ENCODE data around the gene PDE7B. TPM values are rescaled to one million over a fixed set of nuclear protein-coding genes. Genes with fewer than 3 reads are reported as not detected.

The PDE7B gene
- polyA plus RNA-seq, 1 donor (not counting 4 experiments of a cell fraction or from before 2014, with no cell fraction given), result 0.01 TPM

- Histone ChIP-seq H3K9me3 (ENCODE audit: control insufficient read depth, low read depth, low read length) (no peaks in the 10 kb centered on the region), H3K79me2 (ENCODE audit: control insufficient read depth, insufficient read depth, low read length) (no peaks in the 10 kb centered on the region), H2AFZ (ENCODE audit: control insufficient read depth, low read length) (no peak overlapping the region), H3K9me1 (ENCODE audit: control insufficient read depth, extremely low read depth, insufficient read depth, low read length) (no peaks in the 10 kb centered on the region), H3K4me2 (ENCODE audit: control insufficient read depth, extremely low read depth, insufficient read depth, low read depth, low read length) (no peak overlapping the region), H3K36me3 (ENCODE audit: control insufficient read depth in 2 of 2, extremely low read depth in 1 of 2, insufficient read depth in 2 of 2, low read length in 2 of 2) (no peaks in the 10 kb centered on the region), H4K20me1 (ENCODE audit: control insufficient read depth, extremely low read depth, insufficient read depth, low read length) (no peaks in the 10 kb centered on the region), H3K27ac (ENCODE audit: control insufficient read depth, insufficient read depth, low read length) (no peak overlapping the region), H3K9ac (ENCODE audit: control insufficient read depth, extremely low read depth, insufficient read depth, low read length) (no peak overlapping the region), H3K4me3 (ENCODE audit: control insufficient read depth in 2 of 3, extremely low read depth in 1 of 3, insufficient read depth in 2 of 3, low read depth in 1 of 3, low read length in 3 of 3) (no peak overlapping the region), H3K4me1 (ENCODE audit: control insufficient read depth, extremely low read depth, insufficient read depth, low read length) (no peaks in the 10 kb centered on the region), H3K27me3 (ENCODE audit: control insufficient read depth, extremely low read depth, insufficient read depth, low read length) (no peaks in the 10 kb centered on the region)
- no peak for DNase-seq (ENCODE audit: low read depth, low spot score)
- FAIRE-seq, result no peak
- dilution Hi-C loops (cut with MboI; ENCODE audit: extremely low pct_ligation_motif_present, low sequenced_read_pairs), result no loop called here
- no peak for TF ChIP-seq EZH2 (IDR thresholded peaks at IDR 0.05; ENCODE audit: low read length)
- TF ChIP-seq CTCF (optimal IDR thresholded peaks at IDR 0.05 in 1 of 3, IDR thresholded peaks at IDR 0.05 in 1 of 3, conservative IDR thresholded peaks at IDR 0.05 in 1 of 3; ENCODE audit: extremely low read depth in 1 of 3, insufficient read depth in 2 of 3, low read length in 3 of 3), result no peak
Measured at GRCh38 chr6:136158387-136158821, 306.9 kb downstream of the PDE7B start.

- no peak overlapping the region for H3K27ac ChIP-seq (ENCODE audit: control insufficient read depth, insufficient read depth, low read length)
- no peak for DNase-seq (ENCODE audit: low read depth, low spot score)
- H3K4me2 ChIP-seq (ENCODE audit: control insufficient read depth, extremely low read depth, insufficient read depth, low read depth, low read length), result no peak overlapping the region
- H4K20me1 ChIP-seq (ENCODE audit: control insufficient read depth, extremely low read depth, insufficient read depth, low read length), result no peaks in the 10 kb centered on the region
- H3K9me3 ChIP-seq (ENCODE audit: control insufficient read depth, low read depth, low read length), result no peaks in the 10 kb centered on the region
- H3K9ac ChIP-seq (ENCODE audit: control insufficient read depth, extremely low read depth, insufficient read depth, low read length), result no peak overlapping the region
- no peaks in the 10 kb centered on the region for H3K79me2 ChIP-seq (ENCODE audit: control insufficient read depth, insufficient read depth, low read length)
- FAIRE-seq, result no peak
- dilution Hi-C loops (cut with MboI; ENCODE audit: extremely low pct_ligation_motif_present, low sequenced_read_pairs), result no loop called here
- no peaks in the 10 kb centered on the region for H3K36me3 ChIP-seq (ENCODE audit: control insufficient read depth in 2 of 2, extremely low read depth in 1 of 2, insufficient read depth in 2 of 2, low read length in 2 of 2)
- H3K4me3 ChIP-seq (ENCODE audit: control insufficient read depth in 2 of 3, extremely low read depth in 1 of 3, insufficient read depth in 2 of 3, low read depth in 1 of 3, low read length in 3 of 3), result no peak overlapping the region
- no peaks in the 10 kb centered on the region for H3K9me1 ChIP-seq (ENCODE audit: control insufficient read depth, extremely low read depth, insufficient read depth, low read length)
- no peaks in the 10 kb centered on the region for H3K27me3 ChIP-seq (ENCODE audit: control insufficient read depth, extremely low read depth, insufficient read depth, low read length)
- no peaks in the 10 kb centered on the region for H3K4me1 ChIP-seq (ENCODE audit: control insufficient read depth, extremely low read depth, insufficient read depth, low read length)
- H2AFZ ChIP-seq (ENCODE audit: control insufficient read depth, low read length), result no peak overlapping the region
- no peak for TF ChIP-seq EZH2 (IDR thresholded peaks at IDR 0.05; ENCODE audit: low read length)
Measured at GRCh38 chr6:136158971-136159370, 307.5 kb downstream of the PDE7B start.

- Histone ChIP-seq H3K36me3 (ENCODE audit: control insufficient read depth in 2 of 2, extremely low read depth in 1 of 2, insufficient read depth in 2 of 2, low read length in 2 of 2) (no peaks in the 10 kb centered on the region), H4K20me1 (ENCODE audit: control insufficient read depth, extremely low read depth, insufficient read depth, low read length) (no peaks in the 10 kb centered on the region), H3K9me3 (ENCODE audit: control insufficient read depth, low read depth, low read length) (no peaks in the 10 kb centered on the region), H2AFZ (ENCODE audit: control insufficient read depth, low read length) (no peak overlapping the region), H3K27ac (ENCODE audit: control insufficient read depth, insufficient read depth, low read length) (no peak overlapping the region), H3K27me3 (ENCODE audit: control insufficient read depth, extremely low read depth, insufficient read depth, low read length) (no peaks in the 10 kb centered on the region), H3K9me1 (ENCODE audit: control insufficient read depth, extremely low read depth, insufficient read depth, low read length) (no peaks in the 10 kb centered on the region), H3K9ac (ENCODE audit: control insufficient read depth, extremely low read depth, insufficient read depth, low read length) (no peak overlapping the region), H3K4me2 (ENCODE audit: control insufficient read depth, extremely low read depth, insufficient read depth, low read depth, low read length) (no peak overlapping the region), H3K4me1 (ENCODE audit: control insufficient read depth, extremely low read depth, insufficient read depth, low read length) (no peaks in the 10 kb centered on the region), H3K79me2 (ENCODE audit: control insufficient read depth, insufficient read depth, low read length) (no peaks in the 10 kb centered on the region), H3K4me3 (ENCODE audit: control insufficient read depth in 2 of 3, extremely low read depth in 1 of 3, insufficient read depth in 2 of 3, low read depth in 1 of 3, low read length in 3 of 3) (no peak overlapping the region)
- no peak for DNase-seq (ENCODE audit: low read depth, low spot score)
- TF ChIP-seq EZH2 (IDR thresholded peaks at IDR 0.05; ENCODE audit: low read length) (no peak), CTCF (optimal IDR thresholded peaks at IDR 0.05 in 1 of 3, IDR thresholded peaks at IDR 0.05 in 1 of 3, conservative IDR thresholded peaks at IDR 0.05 in 1 of 3; ENCODE audit: extremely low read depth in 1 of 3, insufficient read depth in 2 of 3, low read length in 3 of 3) (no peak)
- dilution Hi-C loops (cut with MboI; ENCODE audit: extremely low pct_ligation_motif_present, low sequenced_read_pairs), result no loop called here
- FAIRE-seq, result no peak
Measured at GRCh38 chr6:136160250-136160649, 308.7 kb downstream of the PDE7B start.
